Measurements from ENCODE around the gene RPTOR. TPM values are rescaled to one million over a fixed set of nuclear protein-coding genes. Genes with fewer than 3 reads are reported as not detected.

Gene RPTOR
- total RNA-seq, 4 donors from 2014 or later = 18.7 to 35.4 (median 21.0) TPM

DNA sequence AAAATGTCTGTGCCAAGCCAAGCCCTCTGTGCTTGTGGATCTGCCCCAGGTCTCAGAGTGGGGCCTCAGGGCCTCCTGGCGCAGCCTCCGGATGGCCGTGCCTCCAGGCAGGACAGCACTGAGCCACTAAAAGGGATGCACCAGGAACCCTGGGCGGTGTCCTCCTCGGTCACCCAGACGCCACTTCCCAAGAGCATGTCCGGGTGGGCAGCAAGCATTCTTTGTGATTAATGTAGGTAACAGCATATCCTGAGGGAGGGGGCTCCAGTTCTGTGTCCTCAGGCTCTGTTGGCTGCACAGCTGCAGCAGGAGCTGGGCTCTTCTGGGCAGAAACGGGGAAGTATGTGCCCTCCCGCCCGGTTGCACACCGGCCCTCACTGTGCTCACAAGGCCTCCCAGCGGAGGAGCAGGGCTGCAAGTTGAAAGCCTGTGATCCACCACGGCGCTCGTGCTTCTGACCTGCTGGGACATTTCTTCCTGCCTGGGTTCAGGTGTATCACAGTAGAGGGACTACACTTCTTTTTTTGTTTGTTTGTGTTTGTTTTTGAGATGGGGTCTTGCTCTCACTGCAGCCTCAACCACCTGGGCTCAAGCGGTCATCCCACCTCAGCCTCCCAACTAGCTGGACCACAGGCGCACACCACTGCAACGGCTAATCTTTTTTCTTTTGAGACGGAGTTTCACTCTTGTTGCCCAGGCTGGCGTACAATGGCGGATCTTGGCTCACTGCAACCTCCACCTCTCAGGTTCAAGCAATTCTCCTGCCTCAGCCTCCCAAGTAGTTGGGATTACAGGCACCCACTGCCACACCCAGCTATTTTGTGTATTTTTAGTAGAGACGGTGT lies 409.1 kb downstream of the RPTOR start:
- TF ChIP-seq, protein P1, sequence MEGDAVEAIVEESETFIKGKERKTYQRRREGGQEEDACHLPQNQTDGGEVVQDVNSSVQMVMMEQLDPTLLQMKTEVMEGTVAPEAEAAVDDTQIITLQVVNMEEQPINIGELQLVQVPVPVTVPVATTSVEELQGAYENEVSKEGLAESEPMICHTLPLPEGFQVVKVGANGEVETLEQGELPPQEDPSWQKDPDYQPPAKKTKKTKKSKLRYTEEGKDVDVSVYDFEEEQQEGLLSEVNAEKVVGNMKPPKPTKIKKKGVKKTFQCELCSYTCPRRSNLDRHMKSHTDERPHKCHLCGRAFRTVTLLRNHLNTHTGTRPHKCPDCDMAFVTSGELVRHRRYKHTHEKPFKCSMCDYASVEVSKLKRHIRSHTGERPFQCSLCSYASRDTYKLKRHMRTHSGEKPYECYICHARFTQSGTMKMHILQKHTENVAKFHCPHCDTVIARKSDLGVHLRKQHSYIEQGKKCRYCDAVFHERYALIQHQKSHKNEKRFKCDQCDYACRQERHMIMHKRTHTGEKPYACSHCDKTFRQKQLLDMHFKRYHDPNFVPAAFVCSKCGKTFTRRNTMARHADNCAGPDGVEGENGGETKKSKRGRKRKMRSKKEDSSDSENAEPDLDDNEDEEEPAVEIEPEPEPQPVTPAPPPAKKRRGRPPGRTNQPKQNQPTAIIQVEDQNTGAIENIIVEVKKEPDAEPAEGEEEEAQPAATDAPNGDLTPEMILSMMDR (IDR thresholded peaks at IDR 0.05; ENCODE audit: low read depth) = no peak

DNA sequence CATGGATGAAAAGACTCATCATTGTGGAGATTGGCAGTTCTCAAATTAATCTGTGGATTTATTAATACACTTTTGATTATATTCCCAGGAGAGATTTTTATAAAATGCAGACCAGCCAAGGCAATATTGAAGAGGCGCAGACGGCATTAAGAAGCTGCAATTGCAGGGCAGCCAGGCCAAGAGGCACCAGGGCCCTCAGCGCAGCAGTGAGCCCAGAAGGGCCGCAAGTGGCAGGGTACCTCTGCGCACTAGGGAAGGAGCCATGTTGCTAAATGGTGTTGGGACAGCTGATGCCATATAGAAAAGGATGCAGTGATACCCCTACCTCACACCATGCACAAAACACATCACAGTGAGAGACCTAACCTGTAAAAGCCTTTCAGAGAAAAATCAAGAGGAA lies 410.4 kb downstream of the RPTOR start:
- TF ChIP-seq, protein P1 (IDR thresholded peaks at IDR 0.05; ENCODE audit: low read depth) = no peak

DNA sequence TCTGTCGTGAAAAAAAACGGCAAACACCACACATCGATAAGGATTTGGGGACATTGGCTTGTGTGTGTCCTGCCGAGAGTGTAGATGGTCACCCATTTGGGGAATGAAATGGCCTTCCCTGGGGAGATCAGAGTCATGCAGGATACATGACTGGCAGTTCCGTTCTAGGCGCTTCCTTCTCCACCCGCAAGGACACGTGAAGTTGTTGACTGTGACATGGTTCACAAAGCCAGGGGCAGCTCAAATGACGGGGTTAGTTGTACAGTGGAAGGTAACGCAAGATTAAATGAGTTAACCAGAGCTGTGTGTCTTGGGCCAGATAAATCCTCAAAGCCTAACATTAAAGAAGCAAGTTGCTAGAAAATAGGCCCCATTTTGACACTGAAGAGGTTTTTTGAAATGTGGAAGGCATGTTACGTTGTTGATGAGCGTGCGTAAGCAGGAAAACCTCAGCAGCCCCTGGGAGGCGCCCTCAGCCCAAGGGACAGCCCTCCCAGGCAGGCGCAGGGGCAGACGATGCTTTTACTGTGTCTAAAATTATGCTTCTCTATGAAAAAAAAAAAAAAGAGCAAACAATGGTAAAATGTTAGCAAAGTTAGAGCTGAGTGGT lies 411.1 kb downstream of the RPTOR start:
- TF ChIP-seq, protein P1 (IDR thresholded peaks at IDR 0.05; ENCODE audit: low read depth) = no peak

DNA sequence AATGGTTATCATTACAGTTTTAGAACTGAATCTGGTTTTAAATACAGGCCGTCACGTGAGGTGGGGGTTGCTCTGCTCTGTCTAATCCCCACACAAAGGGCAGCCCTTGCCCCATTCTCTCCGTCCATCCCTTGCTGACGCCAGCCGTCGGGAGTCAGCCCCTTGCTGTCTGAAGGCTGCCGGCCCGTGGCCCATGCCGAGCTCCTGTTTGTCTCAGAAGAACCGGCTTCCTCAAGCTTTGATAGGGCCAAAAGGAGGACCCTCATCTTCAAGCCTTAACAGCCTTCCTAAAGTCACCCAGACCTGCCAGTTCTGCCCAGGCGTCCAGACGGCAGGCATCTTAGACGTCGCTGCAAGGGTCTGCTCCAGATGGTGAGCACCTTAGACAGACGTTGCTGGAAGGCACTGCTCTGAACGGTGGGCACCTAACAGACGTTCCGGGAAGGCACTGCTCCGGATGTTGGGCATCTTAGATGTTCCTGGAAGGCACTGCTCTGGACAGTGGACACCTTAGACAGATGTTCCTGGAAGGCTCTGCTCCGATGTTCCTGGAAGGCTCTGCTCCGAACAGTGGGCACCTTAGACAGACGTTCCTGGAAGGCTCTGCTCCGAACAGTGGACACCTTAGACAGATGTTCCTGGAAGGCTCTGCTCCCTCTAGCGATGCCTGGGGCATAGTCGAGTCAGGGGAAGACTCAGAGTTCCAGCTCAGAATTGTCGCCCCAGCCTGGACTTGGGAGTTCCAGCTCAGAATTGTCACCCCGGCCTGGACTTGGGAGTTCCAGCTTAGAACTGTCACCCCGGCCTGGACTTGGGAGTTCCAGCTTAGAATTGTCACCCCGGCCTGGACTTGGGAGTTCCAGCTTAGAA lies 411.9 kb downstream of the RPTOR start:
- TF ChIP-seq, protein P1 (IDR thresholded peaks at IDR 0.05; ENCODE audit: low read depth) = no peak

DNA sequence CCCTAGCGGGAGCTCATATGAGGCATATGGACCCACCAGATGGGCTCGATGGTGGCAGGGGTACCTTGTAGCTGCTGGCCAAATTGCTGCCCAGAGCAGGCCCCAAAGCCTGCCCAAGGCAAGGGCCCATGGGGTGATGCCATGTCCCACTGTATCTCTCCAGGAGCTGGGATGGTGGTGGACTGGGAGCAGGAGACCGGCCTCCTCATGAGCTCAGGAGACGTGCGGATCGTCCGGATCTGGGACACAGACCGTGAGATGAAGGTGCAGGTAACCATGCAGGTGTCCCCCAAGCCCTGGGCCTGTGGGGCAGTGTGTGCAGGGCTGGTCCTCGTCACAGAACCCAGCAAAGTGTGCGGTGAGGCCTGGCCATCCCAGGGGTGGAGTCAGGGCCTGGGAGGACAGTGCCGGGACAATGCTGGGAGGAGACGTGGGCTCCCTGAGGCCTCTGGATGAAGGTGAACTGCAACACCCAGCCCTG lies 412.9 kb downstream of the RPTOR start:
- TF ChIP-seq, protein P1 (IDR thresholded peaks at IDR 0.05; ENCODE audit: low read depth) = no peak

DNA sequence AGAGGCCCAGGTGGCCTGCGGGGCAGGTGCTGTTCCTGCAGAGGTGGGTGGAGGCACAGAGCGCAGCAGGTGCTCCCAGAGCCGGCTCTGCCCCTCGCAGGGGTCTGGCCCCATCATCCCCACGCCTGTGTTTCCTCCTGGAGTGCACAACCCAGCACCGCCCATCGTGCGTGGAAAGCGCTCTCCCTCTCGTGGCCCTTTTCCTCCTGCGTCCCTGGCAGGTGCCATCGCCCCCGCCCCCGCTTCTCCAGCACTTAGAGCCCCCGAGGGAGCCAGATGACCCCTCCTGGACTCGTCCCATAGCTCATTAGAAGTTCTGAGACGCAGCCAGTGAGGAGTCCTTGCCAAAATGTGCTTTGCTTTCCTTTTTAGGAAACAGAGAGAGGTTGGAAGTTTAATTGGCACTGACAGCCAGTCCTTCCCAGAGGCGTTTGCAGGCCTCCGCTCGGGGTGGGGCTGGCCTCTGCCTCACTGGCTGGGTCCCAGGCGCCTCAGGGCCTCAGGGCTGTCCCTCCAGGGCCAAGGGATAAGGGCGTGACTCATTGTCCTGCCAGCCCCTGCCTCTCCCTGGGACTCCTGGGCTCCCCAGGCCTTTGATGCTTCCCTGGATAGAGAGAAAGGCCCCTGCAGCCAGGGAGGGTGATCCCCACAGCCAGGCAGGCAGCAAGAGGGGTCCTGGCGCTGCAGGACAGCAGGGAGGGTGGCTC lies 414.8 kb downstream of the RPTOR start:
- TF ChIP-seq, protein P1 (IDR thresholded peaks at IDR 0.05; ENCODE audit: low read depth) = no peak
